Rectal smooth muscle tissue (tissue), 1 donor: ENCODE results near the gene AGPAT3.

Experiments
- H3K27ac ChIP-seq: one replicate; pipeline ENCODE4 v1.7.0; 2013; ENCODE audit warnings: low read depth, low read length, inconsistent platforms
- H3K27me3 ChIP-seq: one replicate; pipeline ENCODE4 v1.7.0; 2013; ENCODE audit warnings: low read length; ENCODE audit not compliant: control insufficient read depth, insufficient read depth
- H3K36me3 ChIP-seq: one replicate; pipeline ENCODE4 v1.7.0; 2013; ENCODE audit warnings: low read length; ENCODE audit not compliant: control insufficient read depth, insufficient read depth
- H3K4me1 ChIP-seq: one replicate; pipeline ENCODE4 v1.7.0; 2013; ENCODE audit warnings: low read length; ENCODE audit not compliant: control insufficient read depth, insufficient read depth
- H3K4me3 ChIP-seq: one replicate; pipeline ENCODE4 v1.7.0; 2013; ENCODE audit warnings: low read length
- H3K9ac ChIP-seq: one replicate; pipeline ENCODE4 v1.7.0; 2013; ENCODE audit warnings: low read length

The AGPAT3 gene

DNA sequence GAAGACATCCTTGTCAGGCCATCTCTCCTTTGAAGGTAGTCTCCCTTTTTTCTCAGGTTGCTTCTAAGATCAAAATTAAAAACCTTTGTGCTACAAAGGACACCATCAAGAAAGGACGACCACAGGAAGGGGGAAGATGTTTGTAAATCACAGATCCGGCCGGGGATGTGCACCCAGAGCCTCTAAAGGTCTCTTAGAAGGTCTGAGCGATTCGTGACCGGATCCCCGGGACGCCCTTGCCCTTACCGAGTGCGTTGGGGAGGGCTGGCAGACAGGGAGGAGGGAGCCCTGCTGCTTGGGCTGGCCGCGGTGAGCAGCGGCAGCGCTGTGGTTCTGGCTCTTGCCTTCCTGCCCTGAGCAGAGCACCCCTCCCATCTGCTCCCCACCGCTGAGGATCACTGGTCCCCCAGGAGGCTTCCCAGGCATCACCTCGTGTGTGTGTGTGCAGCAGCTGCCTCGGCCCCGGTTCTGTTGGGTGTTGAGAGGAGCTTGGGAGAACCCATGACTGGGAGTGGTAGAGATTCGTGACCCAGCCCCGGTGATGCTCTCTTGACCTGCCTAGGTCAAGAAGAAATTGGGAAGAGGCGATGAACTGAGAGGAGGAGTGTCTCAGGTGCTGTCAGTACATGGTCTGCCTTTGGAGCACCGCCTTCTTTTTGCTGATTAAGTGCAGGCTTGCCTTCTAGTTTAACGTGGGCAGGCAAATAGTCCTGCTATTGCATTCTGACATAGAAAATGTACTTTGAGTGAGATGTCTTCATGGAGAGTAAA lies 34.5 kb downstream of the AGPAT3 start:
- H3K4me3 ChIP-seq = no peak overlapping the region
- H3K27ac ChIP-seq = no peak overlapping the region
- H3K36me3 ChIP-seq = no peaks in the 10 kb centered on the region
- H3K9ac ChIP-seq = no peak overlapping the region
- no peaks in the 10 kb centered on the region for H3K27me3 ChIP-seq
- no peaks in the 10 kb centered on the region for H3K4me1 ChIP-seq

DNA sequence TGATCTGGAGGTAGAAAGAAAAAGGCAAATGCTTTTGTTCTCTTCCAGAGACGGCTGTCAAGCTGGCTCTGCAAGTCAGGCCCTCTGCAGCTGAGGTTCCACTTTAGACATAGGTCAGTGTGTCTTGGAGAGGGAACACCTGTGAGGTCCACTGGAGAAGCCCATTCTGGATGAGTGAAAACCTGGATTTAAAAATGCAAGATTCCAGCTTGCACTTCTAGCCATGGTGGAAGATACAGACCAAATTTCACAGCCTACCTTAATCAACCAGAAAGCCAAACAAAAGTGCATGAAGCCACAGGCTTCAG lies 35.0 kb downstream of the AGPAT3 start:
- H3K36me3 ChIP-seq = no peaks in the 10 kb centered on the region
- H3K4me1 ChIP-seq = no peaks in the 10 kb centered on the region
- no peaks in the 10 kb centered on the region for H3K27me3 ChIP-seq

DNA sequence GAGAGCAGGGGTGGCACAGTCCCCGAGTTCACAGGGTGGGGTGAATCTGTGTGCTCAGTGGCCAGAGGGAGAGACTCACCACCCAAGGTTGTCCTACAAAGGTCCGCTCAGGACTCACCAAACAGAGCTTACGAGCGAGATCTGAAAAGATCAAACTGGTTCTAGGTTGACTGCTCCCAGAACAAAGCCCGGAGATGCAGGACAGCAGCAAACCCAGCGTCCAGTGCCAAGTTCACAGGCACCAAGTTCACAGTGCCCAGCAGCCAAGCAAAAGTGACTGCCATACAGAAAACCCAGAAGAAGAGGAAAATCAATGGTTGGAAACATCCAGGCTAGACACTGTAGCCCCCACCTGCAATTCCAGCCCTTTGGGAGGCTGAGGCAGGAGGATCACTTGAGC lies 35.7 kb downstream of the AGPAT3 start:
- no peaks in the 10 kb centered on the region for H3K4me1 ChIP-seq
- H3K27ac ChIP-seq = no peak overlapping the region
- H3K27me3 ChIP-seq = no peaks in the 10 kb centered on the region
- no peak overlapping the region for H3K9ac ChIP-seq
- H3K4me3 ChIP-seq = no peak overlapping the region
- peaks cover 2% of the 10 kb centered on the region for H3K36me3 ChIP-seq

More for the DNA sequence above, 35.0 kb downstream of the AGPAT3 start:
- H3K4me3 ChIP-seq = no peak overlapping the region
- no peak overlapping the region for H3K27ac ChIP-seq
- H3K9ac ChIP-seq = no peak overlapping the region

DNA sequence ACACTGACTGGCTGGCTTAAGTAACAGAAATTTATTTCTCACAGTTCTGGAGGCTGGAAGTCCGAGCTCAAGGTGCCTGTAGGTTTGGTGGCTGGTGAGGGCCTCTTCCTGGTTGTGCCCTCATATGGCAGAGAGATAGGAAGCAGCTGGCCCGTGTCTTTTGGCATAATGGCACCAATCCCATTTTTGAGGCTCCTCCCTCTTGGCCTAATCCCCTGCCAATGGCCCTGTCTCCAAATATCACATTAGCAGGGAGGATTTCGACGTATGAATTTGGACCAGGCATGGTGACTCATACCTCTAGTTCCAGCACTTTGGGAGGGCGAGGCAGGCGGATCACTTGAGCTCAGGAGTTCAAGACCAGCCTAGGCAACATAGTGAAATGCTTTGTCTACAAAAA lies 37.4 kb downstream of the AGPAT3 start:
- Histone ChIP-seq H3K4me3 (no peak overlapping the region), H3K9ac (no peak overlapping the region), H3K27me3 (no peaks in the 10 kb centered on the region), H3K36me3 (peaks cover 9% of the 10 kb centered on the region), H3K4me1 (no peaks in the 10 kb centered on the region), H3K27ac (no peak overlapping the region)

DNA sequence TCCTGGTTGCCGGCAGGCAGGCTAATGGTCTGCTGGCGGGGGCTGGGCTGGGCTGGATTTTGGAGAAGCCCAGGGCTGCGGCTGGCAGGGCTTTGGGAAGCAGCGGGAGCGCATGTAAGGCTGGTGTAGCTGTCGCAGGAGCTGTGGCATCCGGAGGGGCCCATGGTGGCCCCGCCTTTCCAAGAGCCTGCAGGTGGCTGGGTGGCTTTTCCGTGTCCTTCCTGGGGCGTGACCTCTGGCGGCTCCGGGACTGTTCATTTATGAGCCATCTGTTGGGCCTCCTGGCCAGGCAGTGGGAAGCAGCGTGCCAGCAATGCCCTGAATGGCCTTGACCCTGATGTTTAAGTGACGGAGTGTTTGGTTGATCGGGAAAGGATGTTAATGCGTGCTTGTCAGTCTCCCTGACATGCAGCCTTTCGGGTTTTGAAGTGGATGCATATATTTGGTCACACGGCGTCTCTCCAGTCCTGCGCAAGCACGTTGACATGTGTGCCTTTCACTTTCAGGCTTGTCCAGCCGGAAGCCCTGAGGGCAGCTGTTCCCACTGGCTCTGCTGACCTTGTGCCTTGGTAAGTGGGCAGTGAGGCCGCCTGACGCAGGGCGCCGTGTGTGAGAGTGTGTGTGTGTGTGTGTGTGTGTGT lies 38.5 kb downstream of the AGPAT3 start:
- no peaks in the 10 kb centered on the region for H3K4me1 ChIP-seq
- H3K27me3 ChIP-seq = no peaks in the 10 kb centered on the region
- H3K36me3 ChIP-seq = peaks cover 13% of the 10 kb centered on the region
- no peak overlapping the region for H3K9ac ChIP-seq
- H3K4me3 ChIP-seq = no peak overlapping the region
- no peak overlapping the region for H3K27ac ChIP-seq

DNA sequence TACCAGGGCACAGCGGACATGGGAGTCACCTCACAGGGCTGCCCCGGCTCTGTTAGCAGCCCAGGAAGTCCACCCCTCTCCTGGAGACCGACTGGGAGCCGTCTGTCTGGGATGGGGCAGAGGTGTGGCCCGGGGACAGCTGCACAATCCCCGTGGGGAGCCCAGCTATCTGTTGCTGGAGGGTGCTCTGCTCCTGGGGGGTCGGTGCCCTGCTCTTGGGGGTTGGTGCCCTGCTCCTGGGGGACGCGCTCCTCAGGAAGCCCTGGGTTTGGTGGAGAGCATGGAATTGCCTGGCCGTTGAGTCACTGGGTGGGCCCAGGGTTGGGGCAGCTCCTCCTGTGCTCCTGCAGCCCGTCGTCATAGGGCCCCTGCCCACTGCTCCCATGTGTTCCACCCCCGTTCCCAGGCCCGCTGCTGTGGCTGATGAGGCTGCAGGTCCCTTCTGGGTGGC lies 39.3 kb downstream of the AGPAT3 start:
- Histone ChIP-seq H3K4me3 (no peak overlapping the region), H3K27ac (no peak overlapping the region), H3K36me3 (peaks cover 13% of the 10 kb centered on the region), H3K27me3 (no peaks in the 10 kb centered on the region), H3K4me1 (no peaks in the 10 kb centered on the region), H3K9ac (no peak overlapping the region)

DNA sequence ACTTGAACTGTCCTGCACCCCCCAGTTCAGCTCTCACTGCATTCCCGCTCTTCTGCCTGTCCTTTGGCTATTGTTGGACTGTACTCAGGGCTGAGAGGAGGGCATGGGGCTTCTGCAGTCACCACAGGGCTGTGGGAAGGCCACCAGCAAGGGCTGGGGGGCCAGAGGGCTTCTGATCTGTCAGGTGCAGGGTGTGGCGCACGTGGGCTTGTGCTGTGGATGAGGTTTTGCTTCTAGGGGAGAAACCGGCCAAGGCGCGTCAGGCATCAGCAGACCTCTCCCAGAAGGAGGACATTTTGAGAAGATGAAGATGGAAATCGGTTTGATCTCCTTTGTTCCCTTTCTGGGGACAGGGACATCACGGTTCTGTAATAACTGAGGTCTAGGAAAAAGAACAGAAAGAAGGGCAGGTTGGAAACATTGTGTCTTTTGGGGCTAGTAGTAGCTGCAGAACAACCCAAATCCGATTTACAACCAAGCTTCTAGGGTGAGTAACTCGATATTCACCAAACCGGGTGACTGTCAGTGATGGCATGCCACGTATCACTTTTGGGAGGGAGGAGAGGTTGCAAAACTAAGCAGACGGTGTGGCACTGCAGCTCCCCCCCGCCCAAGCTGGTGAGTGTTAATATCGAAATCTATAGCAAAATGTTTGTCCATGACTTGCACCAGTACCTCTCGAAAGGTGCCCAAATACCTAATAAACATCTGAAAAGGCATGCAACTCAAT lies 40.9 kb downstream of the AGPAT3 start:
- Histone ChIP-seq H3K4me1 (no peaks in the 10 kb centered on the region), H3K27me3 (no peaks in the 10 kb centered on the region), H3K36me3 (peaks cover 13% of the 10 kb centered on the region), H3K4me3 (no peak overlapping the region), H3K27ac (no peak overlapping the region), H3K9ac (no peak overlapping the region)

DNA sequence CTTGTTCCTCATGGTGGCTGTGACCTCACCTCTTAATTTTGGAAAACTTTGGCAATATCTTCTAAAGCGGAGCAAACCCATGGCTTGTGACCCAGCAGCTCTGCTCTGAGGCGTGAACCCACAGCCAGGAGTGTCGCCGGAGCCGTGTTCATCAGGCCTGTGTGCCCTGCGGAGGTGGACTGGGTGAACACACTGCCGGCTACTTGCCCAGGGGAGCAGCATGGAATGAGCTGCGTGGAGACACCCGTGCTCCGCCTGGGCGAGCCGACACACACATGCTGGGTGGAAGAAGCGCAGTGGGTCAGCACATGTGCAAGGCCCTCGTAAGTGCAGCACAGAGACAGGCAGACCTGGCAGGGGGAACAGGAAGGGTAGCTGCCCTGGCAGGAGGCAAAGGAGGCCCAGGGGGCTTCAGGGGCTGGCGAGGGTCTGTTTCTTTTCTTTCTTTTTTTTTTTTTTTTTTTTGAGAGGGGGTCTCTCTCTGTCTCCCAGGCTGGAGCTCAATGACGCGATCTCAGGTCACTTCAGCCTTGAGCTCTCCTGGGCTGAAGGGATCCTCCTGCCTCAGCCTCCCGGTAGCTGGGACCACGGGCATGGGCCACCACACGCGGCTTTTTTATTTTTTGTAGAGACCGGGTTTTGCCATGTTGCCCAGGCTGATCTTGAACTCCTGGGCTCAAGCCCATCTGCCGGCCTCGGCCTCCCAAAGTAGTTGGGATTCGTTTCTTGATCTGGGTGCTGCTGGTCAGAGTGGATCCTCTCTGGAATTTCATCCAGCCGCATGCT lies 41.8 kb downstream of the AGPAT3 start:
- H3K9ac ChIP-seq = no peak overlapping the region
- no peak overlapping the region for H3K27ac ChIP-seq
- no peaks in the 10 kb centered on the region for H3K4me1 ChIP-seq
- H3K4me3 ChIP-seq = no peak overlapping the region
- peaks cover 13% of the 10 kb centered on the region for H3K36me3 ChIP-seq
- H3K27me3 ChIP-seq = no peaks in the 10 kb centered on the region

DNA sequence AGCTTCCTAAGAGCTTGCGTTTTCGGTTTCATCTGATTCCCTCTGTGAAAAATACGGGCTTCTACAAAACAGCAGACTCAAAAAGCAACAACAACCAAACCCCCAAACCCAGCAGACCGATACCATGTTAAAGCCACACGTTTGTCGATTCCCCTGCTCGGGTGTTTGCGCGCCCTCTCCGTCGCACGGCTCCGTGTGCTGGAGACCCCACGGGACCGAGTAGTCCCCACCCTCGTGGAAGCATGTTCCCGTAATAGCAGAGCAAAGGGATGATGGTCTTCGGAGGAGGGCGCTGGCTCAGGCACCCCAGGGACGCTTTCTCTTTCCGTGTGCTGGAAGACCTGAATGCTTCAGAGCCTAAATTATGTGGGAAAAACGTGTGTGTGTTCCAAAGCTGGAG lies 42.7 kb downstream of the AGPAT3 start:
- no peaks in the 10 kb centered on the region for H3K27me3 ChIP-seq
- H3K27ac ChIP-seq = no peak overlapping the region
- peaks cover 13% of the 10 kb centered on the region for H3K36me3 ChIP-seq
- H3K4me1 ChIP-seq = no peaks in the 10 kb centered on the region
- H3K9ac ChIP-seq = no peak overlapping the region
- H3K4me3 ChIP-seq = no peak overlapping the region

DNA sequence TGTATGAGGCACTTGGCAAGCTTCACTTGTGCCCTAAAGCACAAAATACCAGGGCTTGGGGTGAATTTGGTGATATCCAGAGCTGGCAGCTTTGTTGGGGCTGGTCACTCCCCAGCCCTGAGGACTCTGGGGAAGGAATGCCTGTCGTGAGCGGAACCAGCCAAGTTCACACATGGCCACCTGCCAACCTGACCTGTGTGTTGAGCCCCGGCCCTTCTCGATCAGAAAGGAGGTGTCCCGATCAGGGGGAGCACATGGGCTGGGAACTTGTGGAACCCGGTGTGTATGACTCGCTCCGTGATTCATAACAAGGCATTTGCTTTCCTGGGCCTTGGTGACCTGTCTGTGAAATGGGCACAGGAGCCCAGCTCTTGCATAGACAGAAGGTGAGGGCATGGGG lies 43.1 kb downstream of the AGPAT3 start:
- H3K4me1 ChIP-seq = no peaks in the 10 kb centered on the region
- H3K27ac ChIP-seq = no peak overlapping the region
- H3K36me3 ChIP-seq = peaks cover 13% of the 10 kb centered on the region
- no peak overlapping the region for H3K4me3 ChIP-seq
- no peak overlapping the region for H3K9ac ChIP-seq
- no peaks in the 10 kb centered on the region for H3K27me3 ChIP-seq

DNA sequence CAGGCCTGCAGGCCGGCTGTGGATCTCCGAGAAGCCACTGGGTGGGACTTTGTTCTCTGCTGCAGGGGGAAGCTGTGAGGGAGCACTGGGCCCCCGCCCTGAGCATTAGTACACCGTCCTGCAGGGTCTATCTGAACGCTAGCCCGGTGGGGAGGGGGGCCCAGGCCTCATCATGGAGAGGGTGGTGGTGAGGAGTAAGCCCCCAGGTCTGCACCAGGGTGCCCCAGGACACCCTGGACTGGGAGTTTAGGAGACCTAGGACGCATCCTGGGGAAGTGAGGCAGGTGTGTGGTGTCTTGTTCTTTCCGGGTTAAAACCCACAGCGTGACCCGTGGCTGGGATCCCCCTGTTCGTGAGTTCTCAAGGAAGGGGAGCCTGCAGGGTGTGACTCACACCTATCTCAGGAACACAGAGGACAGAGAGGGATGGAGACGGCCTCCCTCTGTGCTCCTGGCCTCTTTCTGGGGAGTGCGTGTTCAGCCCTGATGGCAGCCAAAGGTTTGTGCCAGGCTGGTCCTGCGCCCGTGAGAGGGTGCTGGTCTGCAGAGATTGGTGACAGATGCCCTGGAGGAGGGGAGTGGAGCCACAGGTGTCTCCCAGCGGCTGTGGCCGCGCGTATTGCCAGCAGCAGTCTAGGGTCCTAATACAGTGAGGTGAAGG lies 44.8 kb downstream of the AGPAT3 start:
- no peaks in the 10 kb centered on the region for H3K27me3 ChIP-seq
- no peak overlapping the region for H3K27ac ChIP-seq
- peaks cover 4% of the 10 kb centered on the region for H3K4me1 ChIP-seq

DNA sequence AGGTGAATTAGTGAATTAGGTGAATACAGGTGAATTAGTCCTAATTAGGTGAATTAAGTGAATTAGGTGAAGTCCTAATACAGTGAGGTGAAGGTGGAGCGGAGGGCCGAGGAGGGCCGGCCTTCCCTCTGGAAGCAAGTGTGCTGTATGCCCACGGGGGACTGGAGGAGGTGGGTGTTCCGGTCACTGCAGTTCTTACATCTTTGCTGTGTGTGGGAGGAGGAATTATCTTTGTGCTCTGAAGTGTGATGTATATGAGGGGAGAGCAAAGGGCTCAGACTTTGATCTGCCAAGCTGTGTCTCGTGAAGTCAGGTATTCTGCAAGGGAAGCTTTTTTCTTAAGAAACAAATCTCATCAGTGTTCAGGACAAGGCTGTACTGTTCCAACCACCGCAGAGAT lies 45.4 kb downstream of the AGPAT3 start:
- no peak overlapping the region for H3K9ac ChIP-seq

More for the DNA sequence above, 44.8 kb downstream of the AGPAT3 start:
- peaks cover 13% of the 10 kb centered on the region for H3K36me3 ChIP-seq
- H3K9ac ChIP-seq = no peak overlapping the region
- no peak overlapping the region for H3K4me3 ChIP-seq

More for the DNA sequence above, 45.4 kb downstream of the AGPAT3 start:
- Histone ChIP-seq H3K36me3 (peaks cover 13% of the 10 kb centered on the region), H3K4me3 (no peak overlapping the region), H3K27me3 (no peaks in the 10 kb centered on the region), H3K4me1 (peaks cover 4% of the 10 kb centered on the region), H3K27ac (no peak overlapping the region)
